ENCODE measurements around the gene CAD.

Gene CAD

GRCh38 chr2:27250652-27251379, 33.6 kb downstream of the CAD start:
- TF ChIP-seq CTCF (IDR thresholded peaks at IDR 0.05; ENCODE audit: poor library complexity, severe bottlenecking): no peak
- no peaks in the 10 kb centered on the region for H3K4me1 ChIP-seq (ENCODE audit: insufficient read depth, poor library complexity, severe bottlenecking)
- H3K27ac ChIP-seq (ENCODE audit: poor library complexity, severe bottlenecking): no peak overlapping the region
- H3K27me3 ChIP-seq (ENCODE audit: insufficient read depth, poor library complexity, severe bottlenecking): no peaks in the 10 kb centered on the region
- no peak for ATAC-seq (ENCODE audit: low read depth)
- H3K9me3 ChIP-seq (ENCODE audit: severe bottlenecking): no peaks in the 10 kb centered on the region
- DNase-seq (ENCODE audit: low spot score): no peak
- H3K4me3 ChIP-seq (ENCODE audit: severe bottlenecking): no peak overlapping the region
- no peaks in the 10 kb centered on the region for H3K36me3 ChIP-seq (ENCODE audit: low read depth)

GRCh38 chr2:27251766-27252165, 34.6 kb downstream of the CAD start:
- Histone ChIP-seq H3K27me3 (ENCODE audit: insufficient read depth, poor library complexity, severe bottlenecking) (no peaks in the 10 kb centered on the region), H3K9me3 (ENCODE audit: severe bottlenecking) (no peaks in the 10 kb centered on the region), H3K4me1 (ENCODE audit: insufficient read depth, poor library complexity, severe bottlenecking) (no peaks in the 10 kb centered on the region), H3K27ac (ENCODE audit: poor library complexity, severe bottlenecking) (no peak overlapping the region), H3K4me3 (ENCODE audit: severe bottlenecking) (no peak overlapping the region), H3K36me3 (ENCODE audit: low read depth) (no peaks in the 10 kb centered on the region)
- no peak for TF ChIP-seq CTCF (IDR thresholded peaks at IDR 0.05; ENCODE audit: poor library complexity, severe bottlenecking)
- no peak for ATAC-seq (ENCODE audit: low read depth)
- no peak for DNase-seq (ENCODE audit: low spot score)

GRCh38 chr2:27255187-27255586, 38.0 kb downstream of the CAD start:
- Histone ChIP-seq H3K36me3 (ENCODE audit: low read depth) (no peaks in the 10 kb centered on the region), H3K27ac (ENCODE audit: poor library complexity, severe bottlenecking) (no peak overlapping the region), H3K4me3 (ENCODE audit: severe bottlenecking) (no peak overlapping the region), H3K9me3 (ENCODE audit: severe bottlenecking) (no peaks in the 10 kb centered on the region), H3K27me3 (ENCODE audit: insufficient read depth, poor library complexity, severe bottlenecking) (peaks cover 2% of the 10 kb centered on the region), H3K4me1 (ENCODE audit: insufficient read depth, poor library complexity, severe bottlenecking) (no peaks in the 10 kb centered on the region)
- DNase-seq (ENCODE audit: low spot score) (no peak), ATAC-seq (ENCODE audit: low read depth) (no peak)
- TF ChIP-seq CTCF (IDR thresholded peaks at IDR 0.05; ENCODE audit: poor library complexity, severe bottlenecking): no peak

GRCh38 chr2:27255660-27256059, 38.5 kb downstream of the CAD start:
- no peak for ATAC-seq (ENCODE audit: low read depth)
- Histone ChIP-seq H3K4me1 (ENCODE audit: insufficient read depth, poor library complexity, severe bottlenecking) (no peaks in the 10 kb centered on the region), H3K9me3 (ENCODE audit: severe bottlenecking) (no peaks in the 10 kb centered on the region), H3K36me3 (ENCODE audit: low read depth) (no peaks in the 10 kb centered on the region), H3K27me3 (ENCODE audit: insufficient read depth, poor library complexity, severe bottlenecking) (peaks cover 7% of the 10 kb centered on the region), H3K4me3 (ENCODE audit: severe bottlenecking) (no peak overlapping the region), H3K27ac (ENCODE audit: poor library complexity, severe bottlenecking) (no peak overlapping the region)
- no peak for TF ChIP-seq CTCF (IDR thresholded peaks at IDR 0.05; ENCODE audit: poor library complexity, severe bottlenecking)
- no peak for DNase-seq (ENCODE audit: low spot score)

GRCh38 chr2:27256855-27257454, 39.8 kb downstream of the CAD start:
- DNase-seq (ENCODE audit: low spot score) (no peak), ATAC-seq (ENCODE audit: low read depth) (no peak)
- no peaks in the 10 kb centered on the region for H3K4me1 ChIP-seq (ENCODE audit: insufficient read depth, poor library complexity, severe bottlenecking)
- TF ChIP-seq CTCF (IDR thresholded peaks at IDR 0.05; ENCODE audit: poor library complexity, severe bottlenecking): no peak
- no peaks in the 10 kb centered on the region for H3K36me3 ChIP-seq (ENCODE audit: low read depth)
- no peaks in the 10 kb centered on the region for H3K9me3 ChIP-seq (ENCODE audit: severe bottlenecking)
- no peak overlapping the region for H3K27ac ChIP-seq (ENCODE audit: poor library complexity, severe bottlenecking)
- H3K4me3 ChIP-seq (ENCODE audit: severe bottlenecking): no peak overlapping the region
- H3K27me3 ChIP-seq (ENCODE audit: insufficient read depth, poor library complexity, severe bottlenecking): peaks cover 20% of the 10 kb centered on the region
